Lung microvascular endothelial cell (primary cell): ENCODE data around the gene ZMAT2. TPM values are rescaled to one million over a fixed set of nuclear protein-coding genes. Genes with fewer than 3 reads are reported as not detected.
"Not testable (repeated sequence)": the region's sequence is repeated elsewhere in the genome, so short reads cannot be mapped to it uniquely, and the experiment has no call there.

Experiments
- DNase-seq, 2 donors: peaks; one replicate each; pipeline versions ENCODE4 v3.0.0 to v3.0.0-alpha.2; 2010; ENCODE audit warnings: low read depth in 2 of 2
- total RNA-seq: library from RNA; depleted of rRNA; stranded (reverse); fragments of >200 nt; gene quantifications from 2 replicates; pipeline ENCODE4 v1.2.1, GENCODE V29; 2014

Gene ZMAT2
- total RNA-seq, 1 donor from 2014 or later: 54.8 TPM

GRCh38 chr5:140708787-140709186, 8.5 kb downstream of the ZMAT2 start:
- not testable (repeated sequence) for DNase-seq

DNA sequence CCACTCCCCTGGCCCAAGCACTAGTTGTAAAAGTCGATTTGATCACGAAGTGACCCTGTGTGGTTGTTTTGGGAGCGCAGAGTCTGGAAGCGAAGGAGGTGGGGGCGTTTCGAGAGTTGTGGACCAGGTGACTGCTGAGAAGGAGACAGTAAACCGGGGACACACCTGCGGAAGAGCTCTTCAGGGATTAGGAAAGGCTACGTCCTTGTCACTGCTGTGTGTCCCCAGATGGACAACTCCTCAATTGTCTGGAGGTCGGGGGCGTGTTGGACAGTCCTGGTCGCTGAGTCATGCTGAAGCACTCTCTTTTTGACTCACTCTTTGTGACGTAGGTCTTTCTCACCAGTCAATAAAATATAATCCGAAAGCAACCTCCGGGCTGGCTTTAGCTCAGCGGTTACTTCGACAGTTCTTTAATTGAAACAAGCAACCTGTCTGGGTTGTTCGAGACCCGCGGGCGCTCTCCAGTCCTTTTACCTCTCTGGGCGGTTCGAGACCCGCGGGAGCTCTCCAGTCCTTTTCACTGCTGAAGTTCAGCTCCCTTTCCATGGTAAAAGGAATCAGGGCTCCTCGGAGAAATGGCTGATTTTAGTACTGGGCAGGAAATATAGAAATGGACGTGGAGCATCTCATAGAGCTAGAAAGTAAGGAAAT, 10.8 kb downstream of the ZMAT2 start:
- peak; percentile 95 to 97 for DNase-seq

- DNase-seq: no peak
These were observed 11.5 kb downstream of the ZMAT2 start for GRCh38 chr5:140711794-140712193.

DNA sequence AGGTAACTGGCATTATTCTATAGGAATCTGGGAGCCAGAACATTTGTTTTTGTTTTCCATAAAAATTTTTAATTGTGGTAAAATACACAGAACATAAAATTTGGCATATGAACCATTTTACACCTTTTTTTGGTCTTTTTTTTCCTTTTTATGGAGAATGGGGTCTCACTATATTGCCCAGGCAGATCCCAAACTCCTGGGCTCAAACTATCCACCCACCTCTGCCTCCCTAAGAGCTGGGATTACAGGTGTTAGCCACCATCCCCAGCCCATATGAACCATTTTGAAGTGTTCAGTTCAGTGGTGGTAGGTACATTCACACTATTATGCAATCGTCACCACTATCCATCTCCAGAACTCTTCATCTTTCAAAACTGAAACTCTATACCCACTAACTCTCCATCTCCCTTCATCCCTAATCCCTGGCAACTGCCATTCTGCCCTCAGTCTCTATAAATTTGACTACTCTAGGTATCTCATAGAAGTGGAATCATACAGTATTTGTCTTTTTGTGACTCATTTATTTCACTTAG, 13.4 kb downstream of the ZMAT2 start:
- DNase-seq: no peak

DNA sequence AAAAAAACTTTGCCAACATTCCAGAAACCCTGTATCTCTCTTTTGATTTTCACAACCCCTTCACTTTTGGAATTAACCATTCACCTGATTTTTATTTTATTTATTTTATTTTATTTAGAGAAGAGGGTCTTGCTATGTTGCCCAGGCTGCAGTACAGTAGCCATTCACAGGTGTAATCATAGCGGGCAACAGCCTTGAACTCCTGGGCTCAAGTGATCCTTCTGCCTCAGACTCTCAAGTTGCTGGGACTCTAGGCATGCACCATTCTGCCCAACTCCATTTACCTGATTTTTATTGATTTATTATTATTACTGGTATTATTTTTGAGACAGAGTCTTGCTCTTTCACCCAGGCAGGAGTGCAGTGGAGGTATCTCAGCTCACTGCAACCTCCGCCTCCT, 16.0 kb downstream of the ZMAT2 start:
- not testable (repeated sequence) for DNase-seq

DNA sequence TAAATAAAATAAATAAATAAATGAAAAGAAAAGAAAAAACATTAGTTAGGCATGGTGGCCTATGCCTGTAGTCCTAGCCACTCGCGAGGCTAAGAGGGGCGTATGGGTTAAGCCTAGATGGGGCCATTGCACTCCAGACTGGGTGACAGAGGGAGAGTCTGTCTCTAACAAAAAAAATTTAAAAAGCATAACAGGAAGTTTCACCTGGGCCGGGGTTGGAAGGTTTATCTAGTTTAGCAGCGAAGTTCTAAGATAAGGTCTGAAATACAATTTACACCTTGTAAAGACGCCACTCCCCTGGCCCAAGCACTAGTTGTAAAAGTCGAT, 18.0 kb downstream of the ZMAT2 start:
- no peak for DNase-seq

DNA sequence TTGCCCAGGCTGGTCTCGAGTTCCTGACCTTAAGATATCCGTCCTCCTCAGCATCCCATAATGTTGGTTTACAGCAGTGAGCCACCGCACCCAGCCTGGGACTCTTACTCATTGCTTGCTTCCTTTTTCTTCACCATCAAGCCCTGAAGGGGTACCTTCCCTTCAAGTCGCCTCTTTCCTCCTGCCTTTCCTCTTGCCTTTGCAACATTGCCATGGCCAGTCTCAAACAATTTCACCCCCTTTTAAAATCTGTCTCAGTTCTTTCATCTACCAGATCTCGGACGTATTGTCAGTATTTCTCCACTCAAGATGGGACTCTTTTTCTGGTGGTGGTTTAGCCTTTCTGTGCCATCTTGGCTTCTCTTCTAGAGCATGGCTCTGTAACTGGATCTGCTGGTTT, 20.5 kb downstream of the ZMAT2 start:
- DNase-seq: not testable (repeated sequence)

DNA sequence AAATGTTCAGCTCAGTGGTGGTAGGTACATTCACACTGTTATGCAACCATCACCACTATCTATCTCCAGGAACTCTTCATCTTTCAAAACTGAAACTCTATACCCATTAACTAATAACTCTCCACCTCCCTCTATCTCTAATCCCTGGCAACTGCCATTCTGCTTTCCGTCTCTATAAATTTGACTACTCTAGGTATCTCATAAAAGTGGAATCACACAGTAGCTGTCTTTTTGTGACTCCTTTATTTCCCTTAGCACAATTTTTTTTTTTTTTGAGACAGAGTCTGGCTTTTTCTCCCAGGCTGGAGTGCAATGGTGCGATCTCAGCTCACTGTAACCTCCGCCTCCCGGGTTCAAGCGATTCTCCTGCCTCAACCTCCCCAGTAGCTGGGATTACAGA, 21.1 kb downstream of the ZMAT2 start:
- DNase-seq: not testable (repeated sequence)

DNA sequence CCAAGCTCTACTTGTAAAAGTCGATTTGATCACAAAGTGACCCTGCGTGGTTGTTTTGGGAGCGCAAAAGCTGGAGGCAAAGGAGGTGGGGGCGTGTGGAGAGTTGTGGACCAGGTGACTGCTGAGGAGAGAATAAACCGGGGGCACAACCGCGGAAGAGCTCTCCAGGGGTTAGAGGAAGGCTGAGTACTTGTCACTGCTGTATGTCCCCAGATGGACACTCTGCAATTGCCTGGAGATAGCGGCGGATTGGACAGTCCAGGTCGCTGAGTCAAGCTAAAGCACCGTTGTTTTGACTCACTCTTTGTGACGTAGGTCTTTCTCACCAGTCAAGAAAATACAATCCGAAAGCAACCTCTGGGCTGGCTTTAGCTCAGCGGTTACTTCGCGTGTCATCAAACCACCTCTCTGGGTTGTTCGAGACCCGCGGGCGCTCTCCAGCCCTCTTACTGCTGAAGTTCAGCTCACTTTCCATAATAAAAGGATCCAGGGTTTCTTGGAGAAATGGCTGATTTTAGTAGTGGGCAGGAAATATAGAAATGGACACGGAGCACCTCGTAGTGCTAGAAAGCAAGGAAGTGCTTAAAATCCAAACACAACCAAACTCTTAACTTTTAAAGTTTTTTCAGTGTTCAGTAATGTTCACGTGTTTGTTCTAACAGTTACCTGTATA, 25.7 kb downstream of the ZMAT2 start:
- DNase-seq: peak; percentile 60 to 90

DNA sequence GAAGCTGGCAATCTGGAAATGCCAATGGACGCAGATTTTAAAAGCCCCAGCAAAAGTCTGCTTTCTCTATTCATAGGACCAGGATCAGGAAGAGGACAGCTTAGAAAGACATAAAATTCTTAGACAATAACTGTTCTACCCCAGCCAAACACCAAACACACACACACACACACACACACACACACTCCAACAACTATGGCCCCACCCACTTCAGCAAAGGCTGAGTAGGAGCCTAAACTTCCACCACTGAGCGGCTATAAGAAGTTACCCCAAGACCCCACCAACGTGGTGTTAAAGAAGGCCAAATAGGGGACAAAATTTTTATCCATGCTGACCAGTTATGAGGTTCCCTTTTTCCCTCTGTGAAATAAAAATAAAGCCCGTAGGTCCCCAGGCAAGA, 32.9 kb downstream of the ZMAT2 start:
- no peak for DNase-seq

DNA sequence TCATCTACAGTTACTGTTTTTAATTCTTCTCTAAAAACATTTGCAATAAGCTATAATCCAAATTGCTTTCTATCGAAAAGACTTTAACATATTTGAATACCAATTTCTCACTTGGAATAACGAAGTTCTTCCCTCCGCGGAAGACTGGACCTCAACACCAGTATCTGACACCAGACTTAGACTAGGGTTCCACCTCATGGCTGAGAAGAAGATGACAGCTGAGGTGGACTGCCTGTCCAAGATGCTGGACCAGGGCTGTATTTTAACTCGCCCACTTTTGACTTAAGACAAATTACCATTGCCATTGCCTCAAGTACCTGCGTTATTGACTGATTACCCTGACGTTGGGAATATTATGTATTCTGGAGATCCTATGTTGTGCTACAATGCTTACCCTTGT, 34.1 kb downstream of the ZMAT2 start:
- DNase-seq: peak; percentile 29 to 52

- DNase-seq: no peak
These were observed 37.2 kb downstream of the ZMAT2 start for GRCh38 chr5:140737486-140737885.

- DNase-seq: no peak
These were observed 41.7 kb downstream of the ZMAT2 start for GRCh38 chr5:140741967-140742366.

DNA sequence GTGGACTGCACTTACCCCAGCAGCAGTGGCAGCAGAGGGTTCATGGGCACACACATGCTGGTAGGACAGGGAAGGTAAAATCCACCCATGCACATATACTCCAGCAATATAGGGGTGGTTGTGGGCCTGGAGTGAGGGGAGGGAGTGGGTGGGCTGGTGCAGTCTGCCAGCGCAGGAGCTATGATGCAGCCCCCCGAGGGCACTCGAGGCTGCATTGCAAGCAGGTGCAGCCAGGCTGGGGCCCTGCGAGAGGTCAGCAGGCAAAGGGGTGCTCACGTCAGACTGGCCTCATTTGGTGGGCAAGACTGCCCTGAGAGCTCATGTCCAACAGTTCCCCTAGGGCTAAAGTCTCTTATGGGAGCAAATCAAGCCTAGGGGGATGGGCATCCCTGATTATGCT, 53.3 kb downstream of the ZMAT2 start:
- no peak for DNase-seq

Other genes with a start within 250 kb of the ZMAT2 start
- gene EIF4EBP3, start 152.8 kb upstream of the ZMAT2 start, total RNA-seq: 0.87 and 1.2 TPM in 2 replicates
- gene SRA1, start 143.0 kb upstream of the ZMAT2 start, total RNA-seq: 16.3 and 20.6 TPM in 2 replicates
- 3.3 and 6.7 TPM in 2 replicates for gene APBB3, start 135.8 kb upstream of the ZMAT2 start, total RNA-seq
- 12.4 and 21.8 TPM in 2 replicates for gene SLC35A4, start 135.6 kb upstream of the ZMAT2 start, total RNA-seq
- gene CD14, start 67.3 kb upstream of the ZMAT2 start, total RNA-seq: 1.1 and 2.8 TPM in 2 replicates
- 8.1 and 10.5 TPM in 2 replicates for gene TMCO6, start 61.0 kb upstream of the ZMAT2 start, total RNA-seq
- 70.0 and 90.3 TPM in 2 replicates for gene NDUFA2, start 52.8 kb upstream of the ZMAT2 start, total RNA-seq
- 47.7 and 55.8 TPM in 2 replicates for gene IK, start 52.6 kb upstream of the ZMAT2 start, total RNA-seq
- 19.8 and 28.2 TPM in 2 replicates for gene WDR55, start 35.5 kb upstream of the ZMAT2 start, total RNA-seq
- gene DND1, start 26.9 kb upstream of the ZMAT2 start, total RNA-seq: under 0.01 and 0.22 TPM in 2 replicates
- 43.1 and 46.4 TPM in 2 replicates for gene HARS1, start 9.1 kb upstream of the ZMAT2 start, total RNA-seq
- gene HARS2, start 9.0 kb upstream of the ZMAT2 start, total RNA-seq: 21.0 and 21.1 TPM in 2 replicates
- gene PCDHA1, start 85.7 kb downstream of the ZMAT2 start, total RNA-seq: under 0.01 TPM in 1 of 2 replicates, not detected in the other
- gene PCDHA2, start 94.4 kb downstream of the ZMAT2 start, total RNA-seq: under 0.01 TPM in 2 replicates
- 0.20 and 0.22 TPM in 2 replicates for gene PCDHA3, start 100.6 kb downstream of the ZMAT2 start, total RNA-seq
- gene PCDHA4, start 106.6 kb downstream of the ZMAT2 start, total RNA-seq: under 0.01 TPM in 2 replicates
- gene PCDHA5, start 121.2 kb downstream of the ZMAT2 start, total RNA-seq: under 0.01 TPM in 2 replicates
- 0.20 and 0.22 TPM in 2 replicates for gene PCDHA6, start 127.5 kb downstream of the ZMAT2 start, total RNA-seq
- 0.20 and 0.22 TPM in 2 replicates for gene PCDHA7, start 133.8 kb downstream of the ZMAT2 start, total RNA-seq
- under 0.01 TPM in 1 of 2 replicates, not detected in the other for gene PCDHA8, start 140.7 kb downstream of the ZMAT2 start, total RNA-seq
- gene PCDHA9, start 147.9 kb downstream of the ZMAT2 start, total RNA-seq: under 0.01 TPM in 2 replicates
- gene PCDHA10, start 155.4 kb downstream of the ZMAT2 start, total RNA-seq: under 0.01 TPM in 2 replicates
- gene PCDHA11, start 168.5 kb downstream of the ZMAT2 start, total RNA-seq: under 0.01 and 0.20 TPM in 2 replicates
- gene PCDHA12, start 174.9 kb downstream of the ZMAT2 start, total RNA-seq: under 0.01 TPM in 1 of 2 replicates, not detected in the other
- under 0.01 TPM in 1 of 2 replicates, not detected in the other for gene PCDHA13, start 181.7 kb downstream of the ZMAT2 start, total RNA-seq
- under 0.01 TPM in 2 replicates for gene PCDHAC1, start 225.9 kb downstream of the ZMAT2 start, total RNA-seq